Stimulated activated naive B cell treated with anti-CD40 and anti-IgM and Interleukin-4, amounts not matched to agents 10 μg/mL and 1 μg/mL and 100 μg/mL, for 72 hours (primary cell): ENCODE data around the gene ATXN1.

ENCODE experiments used
- ATAC-seq, 2 donors: fragments of 150-1000 bp; cut with Tn5 transposase; replicated peaks; 2 replicates each; pipeline ENCODE4 v1.10.0; 2021; ENCODE audit warnings: moderate library complexity in 1 of 2
- DNase-seq: peaks from one replicate; pipeline ENCODE4 v3.0.0; 2021
- H3K27ac Mint-ChIP-seq: one replicate; pipeline ENCODE4 v1.8.0; 2022; ENCODE audit warnings: mild to moderate bottlenecking, mixed read lengths
- H3K27me3 Mint-ChIP-seq, 2 donors: one replicate each; pipeline ENCODE4 v1.8.0; 2022; ENCODE audit warnings: mixed read lengths in 2 of 2
- H3K36me3 Mint-ChIP-seq, 2 donors: one replicate each; pipeline ENCODE4 v1.8.0; 2022; ENCODE audit warnings: mixed read lengths in 2 of 2, mild to moderate bottlenecking in 1 of 2
- H3K4me1 Mint-ChIP-seq, 2 donors: one replicate each; pipeline ENCODE4 v1.8.0; 2022; ENCODE audit warnings: mixed read lengths in 2 of 2, mild to moderate bottlenecking in 1 of 2
- H3K4me3 Mint-ChIP-seq, 2 donors: one replicate each; pipeline ENCODE4 v1.8.0; 2022; ENCODE audit warnings: mild to moderate bottlenecking in 2 of 2, mixed read lengths in 2 of 2, moderate library complexity in 1 of 2
- H3K9me3 Mint-ChIP-seq, 2 donors: one replicate each; pipeline ENCODE4 v1.8.0; 2022; ENCODE audit warnings: mixed read lengths in 2 of 2, mild to moderate bottlenecking in 1 of 2

Gene ATXN1

GRCh38 chr6:16352258-16352635 lies 409.0 kb downstream of the ATXN1 start:
- no peak for ATAC-seq
- Mint-ChIP-seq H3K27ac (no peak overlapping the region), H3K27me3 (no peaks in the 10 kb centered on the region), H3K4me3 (no peak overlapping the region), H3K4me1 (no peaks in the 10 kb centered on the region), H3K36me3 (peaks cover 9 to 18% of the 10 kb centered on the region in 2 donors), H3K9me3 (no peaks in the 10 kb centered on the region)
- DNase-seq: no peak

GRCh38 chr6:16349544-16349943 lies 411.7 kb downstream of the ATXN1 start:
- H3K36me3 Mint-ChIP-seq: peaks cover 9 to 19% of the 10 kb centered on the region in 2 donors
- DNase-seq: no peak
- no peaks in the 10 kb centered on the region for H3K9me3 Mint-ChIP-seq
- H3K4me1 Mint-ChIP-seq: no peaks in the 10 kb centered on the region
- no peak for ATAC-seq
- no peaks in the 10 kb centered on the region for H3K27me3 Mint-ChIP-seq
- no peak overlapping the region for H3K4me3 Mint-ChIP-seq
- H3K27ac Mint-ChIP-seq: no peak overlapping the region

- Mint-ChIP-seq H3K9me3 (no peaks in the 10 kb centered on the region), H3K36me3 (peaks cover 12 to 20% of the 10 kb centered on the region in 2 donors), H3K27me3 (peaks cover 5 to 6% of the 10 kb centered on the region in 2 donors), H3K4me1 (peaks cover 4 to 7% of the 10 kb centered on the region in 2 donors), H3K27ac (no peak overlapping the region), H3K4me3 (no peak overlapping the region)
- DNase-seq (no peak), ATAC-seq (no peak)
Observed at GRCh38 chr6:16346831-16347230, 414.4 kb downstream of the ATXN1 start.

- DNase-seq: no peak
- Mint-ChIP-seq H3K4me1 (peaks cover 4 to 7% of the 10 kb centered on the region in 2 donors), H3K9me3 (no peaks in the 10 kb centered on the region), H3K36me3 (peaks cover 12 to 24% of the 10 kb centered on the region in 2 donors), H3K4me3 (no peak overlapping the region), H3K27me3 (peaks cover 5 to 6% of the 10 kb centered on the region in 2 donors), H3K27ac (no peak overlapping the region)
- ATAC-seq: no peak
Observed at GRCh38 chr6:16345449-16346330, 415.6 kb downstream of the ATXN1 start.

- ATAC-seq (no peak), DNase-seq (no peak)
- H3K27me3 Mint-ChIP-seq: peaks cover 5 to 6% of the 10 kb centered on the region in 2 donors
- H3K9me3 Mint-ChIP-seq: no peaks in the 10 kb centered on the region
- peaks cover 12 to 24% of the 10 kb centered on the region in 2 donors for H3K36me3 Mint-ChIP-seq
- H3K4me1 Mint-ChIP-seq: peaks cover 4 to 7% of the 10 kb centered on the region in 2 donors
- H3K4me3 Mint-ChIP-seq: no peak overlapping the region
- H3K27ac Mint-ChIP-seq: no peak overlapping the region
Observed at GRCh38 chr6:16344756-16345155, 416.5 kb downstream of the ATXN1 start.

- no peak overlapping the region for H3K27ac Mint-ChIP-seq
- ATAC-seq: no peak
- no peaks in the 10 kb centered on the region for H3K9me3 Mint-ChIP-seq
- H3K36me3 Mint-ChIP-seq: peaks cover 16 to 27% of the 10 kb centered on the region in 2 donors
- no peak overlapping the region for H3K4me3 Mint-ChIP-seq
- peaks cover 5 to 6% of the 10 kb centered on the region in 2 donors for H3K27me3 Mint-ChIP-seq
- H3K4me1 Mint-ChIP-seq: peaks cover 10 to 13% of the 10 kb centered on the region in 2 donors
- no peak for DNase-seq
Observed at GRCh38 chr6:16343593-16343992, 417.7 kb downstream of the ATXN1 start.

GRCh38 chr6:16339265-16339587 lies 422.0 kb downstream of the ATXN1 start:
- H3K27me3 Mint-ChIP-seq: peaks cover 5 to 6% of the 10 kb centered on the region in 2 donors
- H3K9me3 Mint-ChIP-seq: no peaks in the 10 kb centered on the region
- H3K4me3 Mint-ChIP-seq: no peak overlapping the region
- ATAC-seq (no peak), DNase-seq (no peak)
- H3K4me1 Mint-ChIP-seq: peaks cover 17 to 18% of the 10 kb centered on the region in 2 donors
- H3K36me3 Mint-ChIP-seq: peaks cover 30 to 37% of the 10 kb centered on the region in 2 donors
- peak overlapping the region; percentile 34 for H3K27ac Mint-ChIP-seq

GRCh38 chr6:16338577-16339264 lies 422.5 kb downstream of the ATXN1 start:
- H3K27ac Mint-ChIP-seq: peak overlapping the region; percentile 34
- ATAC-seq: no peak
- peaks cover 26 to 37% of the 10 kb centered on the region in 2 donors for H3K36me3 Mint-ChIP-seq
- H3K9me3 Mint-ChIP-seq: no peaks in the 10 kb centered on the region
- no peak overlapping the region for H3K4me3 Mint-ChIP-seq
- peaks cover 17 to 18% of the 10 kb centered on the region in 2 donors for H3K4me1 Mint-ChIP-seq
- no peak for DNase-seq
- H3K27me3 Mint-ChIP-seq: peaks cover 5 to 6% of the 10 kb centered on the region in 2 donors

GRCh38 chr6:16337295-16337975 lies 423.8 kb downstream of the ATXN1 start:
- peaks cover 12 to 15% of the 10 kb centered on the region in 2 donors for H3K4me1 Mint-ChIP-seq
- H3K4me3 Mint-ChIP-seq: no peak overlapping the region
- DNase-seq (no peak), ATAC-seq (no peak)
- H3K27me3 Mint-ChIP-seq: peaks cover under 1 to 1% of the 10 kb centered on the region in 2 donors
- peaks cover 23 to 38% of the 10 kb centered on the region in 2 donors for H3K36me3 Mint-ChIP-seq
- H3K27ac Mint-ChIP-seq: no peak overlapping the region
- H3K9me3 Mint-ChIP-seq: no peaks in the 10 kb centered on the region

- no peak overlapping the region for H3K4me3 Mint-ChIP-seq
- DNase-seq (no peak), ATAC-seq (no peak)
- H3K9me3 Mint-ChIP-seq: no peaks in the 10 kb centered on the region
- peaks cover 10 to 13% of the 10 kb centered on the region in 2 donors for H3K4me1 Mint-ChIP-seq
- no peak overlapping the region for H3K27ac Mint-ChIP-seq
- peaks cover 23 to 37% of the 10 kb centered on the region in 2 donors for H3K36me3 Mint-ChIP-seq
- no peaks in the 10 kb centered on the region for H3K27me3 Mint-ChIP-seq
Observed at GRCh38 chr6:16336911-16337294, 424.4 kb downstream of the ATXN1 start.

- no peak overlapping the region for H3K27ac Mint-ChIP-seq
- no peaks in the 10 kb centered on the region for H3K27me3 Mint-ChIP-seq
- H3K36me3 Mint-ChIP-seq: peaks cover 23 to 37% of the 10 kb centered on the region in 2 donors
- no peaks in the 10 kb centered on the region for H3K9me3 Mint-ChIP-seq
- DNase-seq (no peak), ATAC-seq (no peak)
- peaks cover 10 to 13% of the 10 kb centered on the region in 2 donors for H3K4me1 Mint-ChIP-seq
- H3K4me3 Mint-ChIP-seq: no peak overlapping the region
Observed at GRCh38 chr6:16336056-16336818, 425.0 kb downstream of the ATXN1 start.

- Mint-ChIP-seq H3K27me3 (no peaks in the 10 kb centered on the region), H3K4me1 (peaks cover 13 to 14% of the 10 kb centered on the region in 2 donors), H3K36me3 (peaks cover 23 to 39% of the 10 kb centered on the region in 2 donors), H3K27ac (peak overlapping the region; percentile 10), H3K4me3 (no peak overlapping the region), H3K9me3 (no peaks in the 10 kb centered on the region)
- ATAC-seq: no peak
- DNase-seq: no peak
Observed at GRCh38 chr6:16335176-16335575, 426.1 kb downstream of the ATXN1 start.

GRCh38 chr6:16334671-16335070 lies 426.6 kb downstream of the ATXN1 start:
- Mint-ChIP-seq H3K27me3 (no peaks in the 10 kb centered on the region), H3K27ac (peak overlapping the region; percentile 10), H3K9me3 (no peaks in the 10 kb centered on the region), H3K4me1 (peaks cover 15 to 19% of the 10 kb centered on the region in 2 donors), H3K36me3 (peaks cover 23 to 42% of the 10 kb centered on the region in 2 donors), H3K4me3 (no peak overlapping the region)
- no peak for ATAC-seq
- no peak for DNase-seq

GRCh38 chr6:16333580-16333979 lies 427.7 kb downstream of the ATXN1 start:
- Mint-ChIP-seq H3K9me3 (no peaks in the 10 kb centered on the region), H3K27me3 (no peaks in the 10 kb centered on the region), H3K4me3 (no peak overlapping the region), H3K4me1 (peaks cover 16 to 20% of the 10 kb centered on the region in 2 donors), H3K27ac (no peak overlapping the region), H3K36me3 (peaks cover 23 to 40% of the 10 kb centered on the region in 2 donors)
- ATAC-seq (no peak), DNase-seq (no peak)
